Right atrium auricular region (tissue), 2 donors: Measurements from ENCODE around the gene LRCH1. TPM values are rescaled to one million over a fixed set of nuclear protein-coding genes. Genes with fewer than 3 reads are reported as not detected.

Experiments
- DNase-seq: peaks from one replicate; pipeline ENCODE4 v3.0.0-alpha.2; 2019; ENCODE audit warnings: low spot score
- H3K27ac ChIP-seq, 2 donors: fragments of 200-600 bp; sonication (generic); 1 replicate in 1 of 2; 2 replicates in 1 of 2; pipeline ENCODE4 v1.5.1; 2016 to 2019
- H3K27me3 ChIP-seq, 2 donors: fragments of 200-600 bp; sonication (generic); one replicate each; pipeline versions ENCODE4 v1.5.1 to v1.6.0; 2017 to 2019
- H3K36me3 ChIP-seq: fragments of 200-600 bp; sonication (generic); one replicate; pipeline ENCODE4 v1.5.1; 2016
- H3K4me1 ChIP-seq, 2 donors: fragments of 200-600 bp; sonication (generic); one replicate each; pipeline versions ENCODE4 v1.5.1 to v1.6.0; 2017 to 2019
- H3K4me3 ChIP-seq, 2 donors: fragments of 200-600 bp; sonication (generic); 1 replicate in 1 of 2; 2 replicates in 1 of 2; pipeline ENCODE4 v1.5.1; 2017 to 2019; ENCODE audit warnings: mild to moderate bottlenecking in 1 of 2, moderate library complexity in 1 of 2
- H3K9me3 ChIP-seq, 2 donors: fragments of 200-600 bp; sonication (generic); one replicate each; pipeline ENCODE4 v1.5.1; 2019
- CTCF ChIP-seq, 2 donors: fragments of 200-600 bp; sonication (generic); IDR thresholded peaks; one replicate each; pipeline ENCODE4 v1.5.1; 2019; ENCODE audit warnings: antibody characterized with exemption in 2 of 2
- total RNA-seq, 2 donors: library from RNA; depleted of rRNA; stranded (reverse); fragments of >200 nt; gene quantifications; one replicate each; pipeline ENCODE4 v1.1.0, GENCODE V29; 2016

Gene LRCH1
- total RNA-seq, 2 donors from 2014 or later = 6.9 to 10.9 TPM

GRCh38 chr13:46544811-46545210, 8.2 kb upstream of the LRCH1 start:
- Histone ChIP-seq H3K4me3 (no peak overlapping the region), H3K4me1 (no peaks in the 10 kb centered on the region), H3K27me3 (no peaks in the 10 kb centered on the region), H3K27ac (no peak overlapping the region), H3K36me3 (no peaks in the 10 kb centered on the region), H3K9me3 (no peaks in the 10 kb centered on the region)
- no peak for TF ChIP-seq CTCF (IDR thresholded peaks at IDR 0.05)
- DNase-seq = no peak

GRCh38 chr13:46546084-46546768, 6.7 kb upstream of the LRCH1 start:
- no peaks in the 10 kb centered on the region for H3K36me3 ChIP-seq
- no peak overlapping the region for H3K27ac ChIP-seq
- DNase-seq = no peak
- peaks cover 0 to 3% of the 10 kb centered on the region in 2 donors for H3K4me1 ChIP-seq
- H3K27me3 ChIP-seq = no peaks in the 10 kb centered on the region
- no peak overlapping the region for H3K4me3 ChIP-seq
- H3K9me3 ChIP-seq = no peaks in the 10 kb centered on the region
- no peak for TF ChIP-seq CTCF (IDR thresholded peaks at IDR 0.05)

GRCh38 chr13:46550822-46551221, 2.1 kb upstream of the LRCH1 start:
- Histone ChIP-seq H3K4me1 (peaks cover 0 to 29% of the 10 kb centered on the region in 2 donors), H3K9me3 (no peaks in the 10 kb centered on the region), H3K27ac (no peak overlapping the region), H3K27me3 (no peaks in the 10 kb centered on the region), H3K36me3 (no peaks in the 10 kb centered on the region), H3K4me3 (no peak overlapping the region)
- DNase-seq = no peak
- TF ChIP-seq CTCF (IDR thresholded peaks at IDR 0.05) = no peak

- Histone ChIP-seq H3K4me3 (peak overlapping the region; percentile 92 to 98), H3K4me1 (peaks cover 0 to 29% of the 10 kb centered on the region in 2 donors), H3K36me3 (no peaks in the 10 kb centered on the region), H3K27me3 (no peaks in the 10 kb centered on the region), H3K9me3 (no peaks in the 10 kb centered on the region), H3K27ac (peak overlapping the region in 1 of 2 donors; percentile 90)
- DNase-seq = peak; percentile 87
- peak; percentile 75 to 91 for TF ChIP-seq CTCF (IDR thresholded peaks at IDR 0.05)
These were observed 1.3 kb upstream of the LRCH1 start for GRCh38 chr13:46551410-46552302.

GRCh38 chr13:46552303-46552682, 677 bp upstream of the LRCH1 start:
- Histone ChIP-seq H3K4me3 (peak overlapping the region; percentile 92 to 98), H3K9me3 (no peaks in the 10 kb centered on the region), H3K36me3 (no peaks in the 10 kb centered on the region), H3K27ac (peak overlapping the region; percentile 90 to 95), H3K4me1 (peaks cover 0 to 29% of the 10 kb centered on the region in 2 donors), H3K27me3 (no peaks in the 10 kb centered on the region)
- DNase-seq = no peak
- no peak for TF ChIP-seq CTCF (IDR thresholded peaks at IDR 0.05)
